HL-60/S4 treated with retinoic acid at 250 ng/mL for 4 days and 3 days (cell line): ENCODE results near the gene DPP10.

Source experiments
- in situ Hi-C: fragments of 300-500 bp; cut with MboI; formaldehyde crosslinking; loops from 2 replicates; pipeline ENCODE4 v1.7.0; 2022; ENCODE audit warnings: low sequenced_read_pairs

DPP10 gene

DNA sequence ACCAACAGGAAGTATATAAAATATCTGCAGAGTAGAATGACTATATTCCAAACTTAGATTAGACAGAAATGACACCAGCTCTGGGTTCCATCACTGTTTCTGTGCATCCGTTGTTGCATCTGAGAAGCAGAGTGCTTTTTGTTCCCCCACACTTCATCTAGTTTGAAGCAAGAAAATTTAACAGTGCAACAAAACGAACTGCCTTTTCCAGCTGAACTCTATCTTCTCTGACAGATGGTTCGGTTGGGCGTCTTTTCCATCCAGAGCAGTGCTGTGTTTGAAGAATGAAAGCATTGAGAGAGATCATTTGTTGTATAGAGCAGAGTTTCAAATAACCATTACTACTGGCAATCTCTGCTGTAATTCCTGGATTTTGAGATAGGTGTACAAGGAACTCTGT lies 757.5 kb downstream of the DPP10 start:
- in situ Hi-C loops: no loop called here

DNA sequence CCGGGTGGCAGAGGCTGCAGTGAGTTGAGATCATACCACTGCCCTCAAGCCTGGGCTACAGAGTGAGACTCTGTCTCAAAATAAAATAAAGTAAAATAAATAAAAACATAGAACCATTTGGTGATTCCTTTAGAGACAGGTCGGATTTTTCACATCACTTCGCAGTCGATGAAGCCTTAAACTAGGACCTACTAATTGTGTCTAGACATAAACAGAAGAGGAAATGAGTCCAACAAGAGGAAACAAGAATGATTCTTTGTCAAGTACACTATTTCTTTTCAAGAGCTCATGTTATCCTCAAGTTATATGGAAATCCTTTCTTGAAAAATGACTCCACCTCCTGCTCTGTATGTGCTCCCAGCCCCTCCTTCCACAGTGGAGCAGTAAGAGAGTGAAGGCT lies 758.9 kb downstream of the DPP10 start:
- in situ Hi-C loops: no loop called here

DNA sequence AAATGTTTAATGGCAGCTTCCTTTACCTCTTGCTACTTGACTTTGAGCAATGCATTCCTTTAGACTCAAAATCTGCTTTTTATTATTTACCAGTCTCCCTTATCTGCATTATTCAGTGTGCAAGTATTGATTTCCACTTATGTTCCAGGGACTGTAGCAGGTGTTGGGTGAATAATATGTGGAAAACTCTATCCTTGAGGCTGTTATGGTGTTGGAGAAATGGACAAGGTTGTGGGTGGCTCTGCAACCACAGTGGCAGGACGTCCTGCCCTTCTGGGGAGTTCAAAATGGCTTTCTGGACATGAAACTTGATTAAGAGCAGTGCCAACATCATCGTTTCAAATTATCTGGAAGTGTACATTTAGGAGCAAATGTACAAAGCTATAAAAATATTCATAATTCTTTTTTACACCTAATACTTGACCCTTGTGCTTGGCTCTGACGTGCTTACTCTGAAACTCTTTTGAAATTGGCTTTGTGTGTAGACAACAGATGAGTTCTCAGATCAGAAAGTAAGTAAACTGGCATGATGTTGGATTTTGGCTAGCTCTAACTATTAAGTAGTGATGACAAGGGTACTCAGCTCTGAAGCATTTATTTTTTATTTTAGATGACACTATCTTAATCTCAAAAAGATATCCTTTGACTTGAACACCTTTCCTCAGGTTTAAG lies 766.2 kb downstream of the DPP10 start:
- in situ Hi-C loops: no loop called here

- in situ Hi-C loops: no loop called here
Measured at GRCh38 chr2:115214050-115214449, 771.6 kb downstream of the DPP10 start.

DNA sequence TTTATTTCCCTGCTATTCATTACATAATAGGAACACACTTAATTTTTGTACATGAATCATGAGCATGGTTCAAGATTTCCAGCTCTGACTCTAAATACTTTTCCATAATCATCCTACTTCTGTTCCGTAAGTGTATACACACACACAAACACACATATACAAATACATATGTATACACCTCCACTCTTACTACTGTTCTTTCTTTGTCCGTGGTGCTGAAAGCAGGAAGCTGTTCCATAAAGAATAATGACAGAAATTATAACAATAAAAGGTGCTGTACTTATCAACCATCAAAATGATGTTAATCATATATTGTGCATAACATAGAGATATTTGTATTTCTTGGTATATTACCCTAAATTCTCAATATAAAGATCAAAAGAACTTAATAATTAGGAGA lies 776.9 kb downstream of the DPP10 start:
- in situ Hi-C loops: no loop called here

DNA sequence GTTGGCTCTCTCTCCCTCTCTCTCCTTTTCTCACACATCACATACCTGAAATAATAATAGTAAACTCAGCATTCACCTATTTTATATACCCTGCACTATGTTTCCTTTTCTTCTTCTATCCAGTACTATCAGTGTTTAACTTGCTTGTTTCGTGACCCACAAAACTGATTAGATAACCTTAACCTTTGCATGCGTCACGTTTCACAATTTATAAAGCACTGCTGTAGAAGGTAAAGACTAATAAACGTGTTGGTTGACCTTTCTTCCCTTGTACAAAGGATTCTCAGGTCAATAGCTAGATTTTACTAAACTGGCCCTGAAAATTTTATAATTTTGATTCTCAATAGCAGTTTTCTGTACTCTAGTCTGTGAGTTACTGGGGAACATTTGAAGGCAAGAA lies 791.7 kb downstream of the DPP10 start:
- in situ Hi-C loops: no loop called here

- in situ Hi-C loops: no loop called here
Measured at GRCh38 chr2:115234737-115235136, 792.3 kb downstream of the DPP10 start.

DNA sequence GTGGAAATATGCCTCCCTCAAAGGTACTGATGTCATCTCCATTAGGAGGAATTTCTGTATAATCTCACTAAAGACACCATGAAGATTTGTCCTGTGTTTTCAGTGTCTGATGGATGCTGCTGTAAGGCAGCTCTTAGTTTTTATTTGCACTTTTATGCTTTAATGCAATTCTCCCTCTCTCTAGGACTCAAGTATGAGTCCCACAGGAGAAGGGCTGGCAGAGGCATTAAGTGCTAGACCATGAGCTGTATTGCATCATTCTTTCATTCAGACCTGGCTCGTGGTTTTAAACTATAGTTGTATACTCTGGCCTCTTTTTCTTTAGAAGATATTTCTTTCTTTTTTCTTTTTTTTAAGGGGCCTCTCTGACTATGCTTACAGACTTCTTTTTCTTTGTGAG lies 805.6 kb downstream of the DPP10 start:
- in situ Hi-C loops: no loop called here

DNA sequence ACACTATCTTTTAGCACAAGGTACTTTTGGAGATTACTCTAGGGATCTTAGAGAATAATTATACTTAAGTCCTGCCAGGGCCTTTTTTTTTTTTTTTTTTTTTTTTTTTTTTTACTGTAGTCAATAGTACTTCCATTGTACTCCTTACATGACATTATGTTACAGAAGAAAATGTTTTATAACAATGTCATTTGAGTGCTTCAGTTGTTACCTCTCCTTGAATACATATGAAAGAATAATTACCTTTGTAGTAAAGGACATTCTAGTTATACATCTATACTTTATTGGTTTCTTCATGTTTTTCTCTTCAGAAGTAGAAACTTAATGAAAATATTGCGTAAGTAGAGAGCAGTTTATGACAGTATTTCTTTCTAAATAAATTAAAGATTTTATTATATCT lies 834.9 kb downstream of the DPP10 start:
- in situ Hi-C loops: no loop called here

DNA sequence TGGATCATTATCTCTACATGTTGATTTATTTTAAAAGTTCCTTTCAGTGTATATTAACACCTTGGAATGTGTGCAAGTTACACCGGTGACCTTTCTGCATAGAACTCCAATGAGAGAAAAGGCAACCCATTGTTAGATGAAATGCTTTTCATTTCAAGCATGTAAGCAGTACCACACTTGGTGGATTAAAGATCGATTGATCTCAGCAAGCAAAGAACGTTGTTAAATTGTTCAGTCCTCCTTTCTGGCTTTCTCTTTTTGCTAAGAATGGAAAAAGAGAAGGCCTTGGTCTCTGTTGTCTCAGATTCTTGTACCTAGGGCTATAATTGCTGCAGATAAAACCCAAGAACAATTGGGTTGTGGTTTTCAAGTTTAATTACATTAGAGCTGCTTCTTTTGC lies 843.0 kb downstream of the DPP10 start:
- in situ Hi-C loops: no loop called here

DNA sequence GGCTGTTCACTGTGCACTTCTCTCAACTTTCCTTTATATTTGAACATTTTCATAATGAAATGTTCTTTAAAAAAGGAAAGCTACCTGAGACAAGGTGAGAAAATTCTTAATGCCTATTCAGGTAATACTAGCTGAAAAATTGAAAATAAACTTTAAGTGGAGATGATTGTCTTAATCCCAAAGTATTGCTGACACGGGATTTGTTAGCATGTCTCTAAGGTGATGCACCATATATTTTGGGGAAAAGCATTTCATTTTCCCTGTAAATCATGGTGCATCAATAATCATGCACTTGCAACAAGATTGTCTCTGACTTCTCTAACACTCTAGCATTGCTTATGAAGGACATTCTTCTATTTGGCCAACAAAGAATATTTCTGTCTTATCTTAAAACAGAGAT lies 848.0 kb downstream of the DPP10 start:
- in situ Hi-C loops: no loop called here

- in situ Hi-C loops: no loop called here
Measured at GRCh38 chr2:115292742-115293141, 850.3 kb downstream of the DPP10 start.

GRCh38 chr2:115294999-115295398 lies 852.6 kb downstream of the DPP10 start:
- in situ Hi-C loops: no loop called here

- in situ Hi-C loops: no loop called here
Measured at GRCh38 chr2:115297056-115297455, 854.6 kb downstream of the DPP10 start.

DNA sequence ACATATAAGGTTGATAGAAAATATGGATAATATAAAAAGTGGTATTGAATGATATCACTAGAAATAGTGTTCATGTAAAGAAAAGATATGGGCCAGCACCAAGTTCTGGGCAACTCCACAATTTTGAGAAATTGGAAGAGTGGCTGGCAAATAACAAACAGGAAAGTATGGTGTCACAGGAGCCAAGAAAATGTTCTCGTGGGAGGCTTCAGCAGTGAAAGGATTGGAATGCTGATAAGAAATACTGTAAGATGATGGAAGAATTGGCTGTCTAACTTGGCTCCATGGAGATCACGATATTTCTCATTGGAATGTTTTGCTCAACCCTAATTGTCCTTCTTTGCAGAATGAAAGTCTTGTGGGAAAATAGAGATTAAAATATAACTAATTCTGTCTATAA lies 856.8 kb downstream of the DPP10 start:
- in situ Hi-C loops: no loop called here

- in situ Hi-C loops: no loop called here
Measured at GRCh38 chr2:115305712-115306111, 863.3 kb downstream of the DPP10 start.

- in situ Hi-C loops: no loop called here
Measured at GRCh38 chr2:115314119-115314518, 871.7 kb downstream of the DPP10 start.

DNA sequence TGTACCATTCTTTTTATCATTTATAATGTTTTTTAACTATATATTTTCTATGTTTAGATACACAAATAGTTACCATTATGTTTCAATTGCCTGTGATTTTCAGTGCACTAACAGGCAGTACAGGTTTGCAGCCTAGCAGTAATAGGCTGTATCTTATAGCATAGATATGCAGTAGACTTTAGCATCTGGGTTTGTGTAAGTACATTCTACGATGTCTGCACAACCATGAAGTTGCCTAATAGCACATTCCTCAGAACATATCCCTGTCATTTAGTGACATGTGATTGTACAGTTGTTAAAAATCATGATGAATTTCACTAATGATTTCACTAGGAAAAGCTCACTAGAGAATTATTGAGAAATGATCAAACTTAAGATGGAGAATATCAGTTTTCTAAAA lies 884.6 kb downstream of the DPP10 start:
- in situ Hi-C loops: no loop called here

- in situ Hi-C loops: no loop called here
Measured at GRCh38 chr2:115359550-115359949, 917.1 kb downstream of the DPP10 start.

- in situ Hi-C loops: no loop called here
Measured at GRCh38 chr2:115364093-115364492, 921.7 kb downstream of the DPP10 start.

DNA sequence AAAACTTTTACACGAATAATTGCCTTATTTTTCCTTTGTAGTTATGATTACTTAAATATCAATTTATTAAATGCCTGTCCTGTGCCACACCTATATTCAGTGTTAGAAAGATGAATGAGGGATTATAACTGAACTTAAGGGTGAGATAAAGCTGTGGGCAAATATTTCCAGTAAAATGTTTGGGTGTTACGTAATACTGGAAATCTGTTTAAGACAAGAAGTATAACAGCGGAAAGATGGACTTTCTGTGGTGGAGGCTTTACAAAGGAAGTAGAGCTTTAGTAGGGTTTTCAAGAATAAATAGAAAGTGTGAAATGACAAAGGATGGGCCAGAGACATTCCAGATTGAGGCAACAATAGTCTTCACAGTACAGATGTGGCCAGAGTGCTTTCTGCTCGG lies 927.0 kb downstream of the DPP10 start:
- in situ Hi-C loops: no loop called here

DNA sequence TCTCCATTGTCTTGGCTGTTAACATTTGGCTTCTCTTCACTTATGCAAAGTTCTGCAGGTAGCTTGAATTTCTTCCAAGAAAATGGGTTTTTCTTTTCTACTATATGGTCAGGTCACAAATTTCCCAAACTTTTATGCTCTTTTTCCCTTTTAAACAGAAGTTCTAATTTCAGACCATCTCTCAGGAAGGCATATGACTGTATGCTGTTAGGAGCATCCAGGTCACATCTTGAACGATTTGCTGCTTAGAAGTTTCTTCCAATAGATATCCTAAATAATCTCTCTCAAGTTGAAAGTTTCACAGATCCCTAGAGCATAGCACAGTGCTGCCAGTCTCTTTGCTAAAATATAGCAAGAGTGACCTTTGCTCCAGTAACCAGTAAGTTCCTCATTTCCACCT lies 932.5 kb downstream of the DPP10 start:
- in situ Hi-C loops: no loop called here

GRCh38 chr2:115384399-115384798 lies 942.0 kb downstream of the DPP10 start:
- in situ Hi-C loops: no loop called here
